WI38 (cell line): Measurements from ENCODE around the gene CHCHD10.

Source experiments
- H3K4me3 ChIP-seq: 2 replicates; pipeline ENCODE4 v1.5.1; 2011; ENCODE audit warnings: low read depth, mild to moderate bottlenecking, control low read depth, low read length
- CTCF ChIP-seq: IDR thresholded peaks from 2 replicates; pipeline ENCODE4 v1.5.1; 2012; ENCODE audit warnings: low read depth, mild to moderate bottlenecking, control low read depth, low read length

CHCHD10 gene

GRCh38 chr22:23793326-23793725 lies 25.6 kb upstream of the CHCHD10 start:
- H3K4me3 ChIP-seq = no peak overlapping the region
- TF ChIP-seq CTCF = no peak

GRCh38 chr22:23791738-23792645 lies 24.2 kb upstream of the CHCHD10 start:
- H3K4me3 ChIP-seq = no peak overlapping the region
- TF ChIP-seq CTCF = no peak

GRCh38 chr22:23790819-23791737 lies 23.3 kb upstream of the CHCHD10 start:
- H3K4me3 ChIP-seq = no peak overlapping the region
- TF ChIP-seq CTCF = no peak

GRCh38 chr22:23789638-23790037 lies 21.9 kb upstream of the CHCHD10 start:
- H3K4me3 ChIP-seq = no peak overlapping the region
- no peak for TF ChIP-seq CTCF

GRCh38 chr22:23789121-23789520 lies 21.3 kb upstream of the CHCHD10 start:
- TF ChIP-seq CTCF = no peak
- H3K4me3 ChIP-seq = no peak overlapping the region

GRCh38 chr22:23787910-23788309 lies 20.1 kb upstream of the CHCHD10 start:
- peak overlapping the region; percentile 77 for H3K4me3 ChIP-seq
- no peak for TF ChIP-seq CTCF

GRCh38 chr22:23787600-23787896 lies 19.8 kb upstream of the CHCHD10 start:
- no peak for TF ChIP-seq CTCF
- peak overlapping the region; percentile 77 for H3K4me3 ChIP-seq
